Measurements from ENCODE around the gene ASIC1. TPM values are rescaled to one million over a fixed set of nuclear protein-coding genes. Genes with fewer than 3 reads are reported as not detected.

Gene ASIC1
- total and polyA plus RNA-seq, 2 experiments from 2014 or later = 0.76 to 1.5 TPM

GRCh38 chr12:50041962-50042361 is 15.4 kb upstream of the ASIC1 start:
- no peaks in the 10 kb centered on the region; the same call in 2 of the 3 replicates for H3K4me1 Mint-ChIP-seq
- Histone ChIP-seq H3K27ac (ENCODE audit: low read depth) (no peak overlapping the region), H3K36me3 (ENCODE audit: insufficient read depth) (no peaks in the 10 kb centered on the region), H3K4me3 (no peak overlapping the region), H3K9me2 (ENCODE audit: insufficient read depth) (no peaks in the 10 kb centered on the region), H3K4me1 (ENCODE audit: insufficient read depth) (no peaks in the 10 kb centered on the region), H3K4me2 (no peak overlapping the region), H3F3A (replicated peaks; ENCODE audit: low read depth) (no peaks in the 10 kb centered on the region), H3K27me3 (ENCODE audit: insufficient read depth) (peaks cover 11% of the 10 kb centered on the region), H3K79me2 (replicated peaks; ENCODE audit: insufficient read depth) (no peaks in the 10 kb centered on the region), H4K20me1 (replicated peaks; ENCODE audit: insufficient read depth) (no peaks in the 10 kb centered on the region; the same call in 1 of the 2 replicates), H2AFZ (no peak overlapping the region)
- no peak for TF ChIP-seq ZNF462 (CRISPR knock-in tag; IDR thresholded peaks at IDR 0.05)
- no peak for TF ChIP-seq REST (IDR thresholded peaks at IDR 0.05; ENCODE audit: unreplicated experiment)
- no peak for TF ChIP-seq CREB1 (CRISPR knock-in tag; IDR thresholded peaks at IDR 0.05; ENCODE audit: low read depth)
- TF ChIP-seq CTCF (conservative IDR thresholded peaks at IDR 0.05; ENCODE audit: low read depth in 2 of 2) = no peak
- no peak for TF ChIP-seq STAT1 (IDR thresholded peaks at IDR 0.05; ENCODE audit: unreplicated experiment)
- TF ChIP-seq ZNF331 (CRISPR knock-in tag; IDR thresholded peaks at IDR 0.05; ENCODE audit: low read depth) = no peak
- no peak for TF ChIP-seq NANOG (IDR thresholded peaks at IDR 0.05; ENCODE audit: borderline replicate concordance)
- no peak for TF ChIP-seq EZH2phosphoT487 (IDR thresholded peaks at IDR 0.05; ENCODE audit: unreplicated experiment)
- no peak for TF ChIP-seq EZH2 (IDR thresholded peaks at IDR 0.05; ENCODE audit: low read depth, unreplicated experiment)
- no peak for TF ChIP-seq ZNF114 (CRISPR knock-in tag; IDR thresholded peaks at IDR 0.05)
- TF ChIP-seq JUNB (IDR thresholded peaks at IDR 0.05; ENCODE audit: unreplicated experiment) = no peak
- no peak overlapping the region for H3K27ac Mint-ChIP-seq
- H3K9me3 Mint-ChIP-seq = no peaks in the 10 kb centered on the region
- ATAC-seq (no peak), DNase-seq (ENCODE audit: low spot score) (no peak)
- H3K4me3 Mint-ChIP-seq = no peak overlapping the region
- H3K36me3 Mint-ChIP-seq (ENCODE audit: low read depth) = no peaks in the 10 kb centered on the region
- H3K27me3 Mint-ChIP-seq (ENCODE audit: insufficient read depth, low read depth, poor library complexity) = peaks cover 11% of the 10 kb centered on the region
